Activated CD4-positive, alpha-beta memory T cell treated with anti-CD3 and anti-CD28 coated beads for 36 hours (primary cell): Measurements from ENCODE around the gene NPC2. TPM values are rescaled to one million over a fixed set of nuclear protein-coding genes. Genes with fewer than 3 reads are reported as not detected.

ENCODE experiments used
- CTCF ChIA-PET: fragments of 350-600 bp; sonication (Branson Sonifier 250); formaldehyde crosslinking; loops from one replicate; lab custom pipeline; 2021; ENCODE audit warnings: antibody characterized with exemption, inconsistent platforms; lab: Charles Lee
- POLR2A ChIA-PET: fragments of 350-600 bp; sonication (Branson Sonifier 250); formaldehyde crosslinking; loops from one replicate; lab custom pipeline; 2021; ENCODE audit warnings: antibody characterized with exemption; lab: Charles Lee
- DNase-seq: peaks from one replicate; pipeline ENCODE4 v3.0.0-alpha.2; 2020
- H3K27ac Mint-ChIP-seq: one replicate; pipeline ENCODE4 v1.8.0; 2021; ENCODE audit warnings: mixed read lengths
- H3K27me3 Mint-ChIP-seq: one replicate; pipeline ENCODE4 v1.8.0; 2021; ENCODE audit warnings: mixed read lengths
- H3K36me3 Mint-ChIP-seq: one replicate; pipeline ENCODE4 v1.8.0; 2021; ENCODE audit warnings: mixed read lengths
- H3K4me1 Mint-ChIP-seq: one replicate; pipeline ENCODE4 v1.8.0; 2021; ENCODE audit warnings: low read depth, mixed read lengths
- H3K4me3 Mint-ChIP-seq: one replicate; pipeline ENCODE4 v1.8.0; 2021; ENCODE audit warnings: mild to moderate bottlenecking, mixed read lengths
- H3K9me3 Mint-ChIP-seq: one replicate; pipeline ENCODE4 v1.8.0; 2021; ENCODE audit warnings: mixed read lengths
- intact Hi-C: fragments of 100-400 bp; cut with micrococcal nuclease; formaldehyde crosslinking; loops from one replicate; pipeline ENCODE4 v1.15.1; 2023
- total RNA-seq, 2 experiments: library from RNA; stranded (reverse); gene quantifications; one replicate each; pipeline ENCODE4 v1.2.3, GENCODE V29; 2021

NPC2 gene
- total RNA-seq, 2 experiments from 2014 or later: 44.6 to 46.3 TPM

GRCh38 chr14:74506411-74506851, 13.3 kb upstream of the NPC2 start:
- ChIA-PET POLR2A (no interaction called here), CTCF (no interaction called here)
- no peaks in the 10 kb centered on the region for H3K9me3 Mint-ChIP-seq
- no peaks in the 10 kb centered on the region for H3K27me3 Mint-ChIP-seq
- no peaks in the 10 kb centered on the region for H3K4me1 Mint-ChIP-seq
- no peak overlapping the region for H3K27ac Mint-ChIP-seq
- DNase-seq: no peak
- no peaks in the 10 kb centered on the region for H3K36me3 Mint-ChIP-seq
- intact Hi-C loops: no loop called here
- H3K4me3 Mint-ChIP-seq: no peak overlapping the region

- H3K27ac Mint-ChIP-seq: no peak overlapping the region
- H3K4me3 Mint-ChIP-seq: no peak overlapping the region
- POLR2A ChIA-PET: no interaction called here
- intact Hi-C loops: no loop called here
- no peaks in the 10 kb centered on the region for H3K9me3 Mint-ChIP-seq
- no peaks in the 10 kb centered on the region for H3K27me3 Mint-ChIP-seq
- H3K36me3 Mint-ChIP-seq: no peaks in the 10 kb centered on the region
- H3K4me1 Mint-ChIP-seq: no peaks in the 10 kb centered on the region
- CTCF ChIA-PET: interaction anchor here (0.6 kb wide), 1 partner anchor 48 kb away, joined by 5 read pairs; no protein-coding TSS in a partner anchor
- DNase-seq: no peak
Observed at GRCh38 chr14:74505831-74506230, 12.7 kb upstream of the NPC2 start.

- no peaks in the 10 kb centered on the region for H3K4me1 Mint-ChIP-seq
- no peaks in the 10 kb centered on the region for H3K9me3 Mint-ChIP-seq
- intact Hi-C loops: no loop called here
- DNase-seq: no peak
- H3K4me3 Mint-ChIP-seq: no peak overlapping the region
- H3K27ac Mint-ChIP-seq: no peak overlapping the region
- H3K27me3 Mint-ChIP-seq: no peaks in the 10 kb centered on the region
- ChIA-PET CTCF (interaction anchor here (0.6 kb wide), 1 partner anchor 48 kb away, joined by 5 read pairs; no protein-coding TSS in a partner anchor), POLR2A (no interaction called here)
- no peaks in the 10 kb centered on the region for H3K36me3 Mint-ChIP-seq
Observed at GRCh38 chr14:74504874-74505720, 12.0 kb upstream of the NPC2 start.

- Mint-ChIP-seq H3K27ac (no peak overlapping the region), H3K9me3 (no peaks in the 10 kb centered on the region), H3K4me1 (no peaks in the 10 kb centered on the region), H3K36me3 (no peaks in the 10 kb centered on the region), H3K4me3 (no peak overlapping the region), H3K27me3 (no peaks in the 10 kb centered on the region)
- intact Hi-C loops: no loop called here
- ChIA-PET CTCF (no interaction called here), POLR2A (no interaction called here)
- no peak for DNase-seq
Observed at GRCh38 chr14:74504412-74504811, 11.3 kb upstream of the NPC2 start.

GRCh38 chr14:74503938-74504335, 10.8 kb upstream of the NPC2 start:
- Mint-ChIP-seq H3K4me1 (no peaks in the 10 kb centered on the region), H3K4me3 (no peak overlapping the region), H3K27me3 (no peaks in the 10 kb centered on the region), H3K27ac (no peak overlapping the region), H3K9me3 (no peaks in the 10 kb centered on the region), H3K36me3 (no peaks in the 10 kb centered on the region)
- ChIA-PET CTCF (no interaction called here), POLR2A (no interaction called here)
- DNase-seq: no peak
- intact Hi-C loops: no loop called here

- ChIA-PET POLR2A (no interaction called here), CTCF (interaction anchor here (1.1 kb wide), 1 partner anchor 22 kb away, joined by 3 read pairs; no protein-coding TSS in a partner anchor)
- Mint-ChIP-seq H3K4me1 (no peaks in the 10 kb centered on the region), H3K36me3 (no peaks in the 10 kb centered on the region), H3K9me3 (no peaks in the 10 kb centered on the region), H3K27me3 (no peaks in the 10 kb centered on the region), H3K27ac (no peak overlapping the region), H3K4me3 (no peak overlapping the region)
- intact Hi-C loops: no loop called here
- no peak for DNase-seq
Observed at GRCh38 chr14:74503291-74503937, 10.3 kb upstream of the NPC2 start.

GRCh38 chr14:74502236-74503019, 9.3 kb upstream of the NPC2 start:
- POLR2A ChIA-PET: no interaction called here
- no peak overlapping the region for H3K4me3 Mint-ChIP-seq
- CTCF ChIA-PET: interaction anchor here (0.8 to 1.1 kb wide), 3 partner anchors 13 to 106 kb away, joined by 3 read pairs; no protein-coding TSS in a partner anchor
- no peaks in the 10 kb centered on the region for H3K9me3 Mint-ChIP-seq
- intact Hi-C loops: no loop called here
- no peaks in the 10 kb centered on the region for H3K36me3 Mint-ChIP-seq
- H3K27ac Mint-ChIP-seq: no peak overlapping the region
- H3K4me1 Mint-ChIP-seq: no peaks in the 10 kb centered on the region
- no peaks in the 10 kb centered on the region for H3K27me3 Mint-ChIP-seq
- DNase-seq: peak; percentile 18

GRCh38 chr14:74501691-74502090, 8.6 kb upstream of the NPC2 start:
- H3K4me1 Mint-ChIP-seq: no peaks in the 10 kb centered on the region
- CTCF ChIA-PET: interaction anchor here (0.8 to 1.1 kb wide), 2 partner anchors 12 to 107 kb away, joined by 3 read pairs; no protein-coding TSS in a partner anchor
- intact Hi-C loops: no loop called here
- no peaks in the 10 kb centered on the region for H3K9me3 Mint-ChIP-seq
- no peaks in the 10 kb centered on the region for H3K27me3 Mint-ChIP-seq
- no peak overlapping the region for H3K27ac Mint-ChIP-seq
- DNase-seq: no peak
- POLR2A ChIA-PET: no interaction called here
- no peaks in the 10 kb centered on the region for H3K36me3 Mint-ChIP-seq
- H3K4me3 Mint-ChIP-seq: no peak overlapping the region

- no peak overlapping the region for H3K27ac Mint-ChIP-seq
- CTCF ChIA-PET: no interaction called here
- no peaks in the 10 kb centered on the region for H3K4me1 Mint-ChIP-seq
- H3K4me3 Mint-ChIP-seq: no peak overlapping the region
- H3K9me3 Mint-ChIP-seq: no peaks in the 10 kb centered on the region
- no peak for DNase-seq
- H3K36me3 Mint-ChIP-seq: no peaks in the 10 kb centered on the region
- intact Hi-C loops: no loop called here
- H3K27me3 Mint-ChIP-seq: no peaks in the 10 kb centered on the region
- POLR2A ChIA-PET: no interaction called here
Observed at GRCh38 chr14:74501135-74501614, 8.1 kb upstream of the NPC2 start.

- DNase-seq: no peak
- POLR2A ChIA-PET: no interaction called here
- Mint-ChIP-seq H3K36me3 (no peaks in the 10 kb centered on the region), H3K27me3 (no peaks in the 10 kb centered on the region), H3K9me3 (no peaks in the 10 kb centered on the region), H3K4me3 (no peak overlapping the region), H3K27ac (no peak overlapping the region), H3K4me1 (peaks cover under 1% of the 10 kb centered on the region)
- intact Hi-C loops: no loop called here
- CTCF ChIA-PET: interaction anchor here (0.7 kb wide), 1 partner anchor 112 kb away, joined by 4 read pairs; no protein-coding TSS in a partner anchor
Observed at GRCh38 chr14:74500417-74501134, 7.5 kb upstream of the NPC2 start.

GRCh38 chr14:74495356-74495755, 2.3 kb upstream of the NPC2 start:
- Mint-ChIP-seq H3K27ac (no peak overlapping the region), H3K36me3 (peaks cover 2% of the 10 kb centered on the region), H3K4me1 (peaks cover 16% of the 10 kb centered on the region), H3K4me3 (peak overlapping the region; percentile 87), H3K27me3 (no peaks in the 10 kb centered on the region), H3K9me3 (no peaks in the 10 kb centered on the region)
- ChIA-PET POLR2A (no interaction called here), CTCF (interaction anchor here (1.2 kb wide), 1 partner anchor 116 kb away, joined by 3 read pairs; the partner anchor contains the start of gene LTBP2)
- DNase-seq: no peak
- intact Hi-C loops: no loop called here
